Endometrial microvascular endothelial cells (primary cell): ENCODE results near the gene LMOD1. TPM values are rescaled to one million over a fixed set of nuclear protein-coding genes. Genes with fewer than 3 reads are reported as not detected.

Source experiments
- total RNA-seq: library from RNA; depleted of rRNA; stranded (reverse); fragments of >200 nt; gene quantifications from one replicate; pipeline ENCODE4 v1.2.3, GENCODE V29; 2015; ENCODE audit errors: inconsistent ontology term

Gene LMOD1
- total RNA-seq, 1 donor from 2014 or later: 0.19 TPM

Other genes starting within 250 kb of the LMOD1 start
- gene IPO9, start 117.4 kb downstream of the LMOD1 start, total RNA-seq: 31.1 TPM
- 33.5 TPM for gene SHISA4, start 57.6 kb downstream of the LMOD1 start, total RNA-seq
- gene TIMM17A, start 9.0 kb upstream of the LMOD1 start, total RNA-seq: 84.6 TPM
- gene RNPEP, start 36.1 kb upstream of the LMOD1 start, total RNA-seq: 90.5 TPM
- not detected for gene ELF3, start 64.0 kb upstream of the LMOD1 start, total RNA-seq
- not detected for gene GPR37L1, start 176.4 kb upstream of the LMOD1 start, total RNA-seq
- 30.5 TPM for gene ARL8A, start 198.2 kb upstream of the LMOD1 start, total RNA-seq
- gene PTPN7, start 214.1 kb upstream of the LMOD1 start, total RNA-seq: 2.4 TPM
- not detected for gene LGR6, start 247.3 kb upstream of the LMOD1 start, total RNA-seq